NCI-H1105 (cell line): ENCODE results near the gene KHDC4.

Source experiments
- DNase-seq: peaks from one replicate; lab custom pipeline; 2025; lab: John Stamatoyannopoulos, UW

The KHDC4 gene

GRCh38 chr1:155969377-155969791, 35.2 kb upstream of the KHDC4 start:
- no peak for DNase-seq

- peak; percentile 68 for DNase-seq
Observed at GRCh38 chr1:155968670-155969069, 34.5 kb upstream of the KHDC4 start.

GRCh38 chr1:155968051-155968400, 33.8 kb upstream of the KHDC4 start:
- DNase-seq: no peak

DNA sequence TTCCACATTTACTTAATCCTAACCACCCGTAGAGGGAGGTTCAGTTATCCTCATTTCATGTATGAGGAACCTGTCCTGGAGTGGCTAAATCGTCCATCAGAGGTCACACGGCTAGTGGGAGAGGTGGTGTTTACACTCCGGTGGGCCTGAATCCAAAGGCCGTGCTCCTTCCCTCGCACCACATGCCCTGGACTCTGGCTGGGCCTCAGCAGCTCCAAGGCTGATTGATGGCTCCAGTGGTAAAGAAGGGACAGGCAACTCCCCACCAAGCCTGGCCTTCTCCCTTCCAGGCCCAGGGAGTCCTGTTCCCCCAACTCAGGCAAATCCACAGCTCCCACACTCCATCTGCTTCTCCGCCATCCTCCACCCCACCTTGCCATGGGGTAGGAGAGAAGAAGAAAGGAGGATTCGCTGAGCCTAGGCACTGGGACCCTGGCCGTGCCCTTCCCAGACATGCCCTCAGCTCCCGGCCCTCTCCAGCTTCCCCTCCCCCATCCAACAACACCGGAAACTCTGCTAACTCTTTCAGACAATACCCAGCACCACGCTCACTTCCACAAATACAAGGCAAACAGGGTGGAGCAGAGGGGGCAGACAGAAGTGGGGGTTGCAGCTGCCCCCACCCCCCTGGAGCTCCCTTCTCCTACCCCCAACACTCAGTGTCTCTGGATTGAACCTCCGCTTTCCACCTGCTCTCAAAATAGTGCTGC, 33.3 kb upstream of the KHDC4 start:
- DNase-seq: no peak

GRCh38 chr1:155966750-155967149, 32.5 kb upstream of the KHDC4 start:
- no peak for DNase-seq

GRCh38 chr1:155966135-155966534, 31.9 kb upstream of the KHDC4 start:
- DNase-seq: no peak

- no peak for DNase-seq
Observed at GRCh38 chr1:155964193-155964592, 30.0 kb upstream of the KHDC4 start.

DNA sequence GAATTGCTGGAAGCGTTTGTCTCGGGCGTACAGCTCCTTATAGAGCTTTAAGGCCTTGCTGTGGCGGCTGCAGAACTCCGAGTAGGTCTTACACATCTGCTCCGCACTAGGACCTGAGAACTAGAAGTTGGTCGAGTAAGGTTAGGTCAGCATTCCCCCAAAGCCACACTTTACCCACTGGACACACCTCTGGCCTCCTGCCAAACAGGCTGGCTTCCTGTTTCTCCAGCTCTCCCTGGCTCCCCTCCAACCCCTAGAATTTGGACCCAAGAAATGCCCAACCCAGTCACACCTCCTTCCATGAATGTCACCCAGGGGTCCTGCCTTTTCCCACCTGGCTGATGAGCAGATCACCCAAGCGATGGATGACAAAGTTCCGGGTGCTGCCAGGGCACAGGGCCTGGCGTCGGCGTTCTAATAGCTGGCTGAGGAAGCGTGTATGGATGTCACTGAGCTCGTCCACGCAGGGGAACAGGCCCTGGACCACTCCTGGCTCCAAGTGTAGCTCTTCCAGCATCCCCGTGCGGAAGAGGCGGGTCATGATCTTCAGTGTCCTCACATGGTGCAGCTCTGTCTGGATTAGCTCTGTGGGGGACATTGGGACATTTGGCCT, 28.5 kb upstream of the KHDC4 start:
- DNase-seq: no peak

DNA sequence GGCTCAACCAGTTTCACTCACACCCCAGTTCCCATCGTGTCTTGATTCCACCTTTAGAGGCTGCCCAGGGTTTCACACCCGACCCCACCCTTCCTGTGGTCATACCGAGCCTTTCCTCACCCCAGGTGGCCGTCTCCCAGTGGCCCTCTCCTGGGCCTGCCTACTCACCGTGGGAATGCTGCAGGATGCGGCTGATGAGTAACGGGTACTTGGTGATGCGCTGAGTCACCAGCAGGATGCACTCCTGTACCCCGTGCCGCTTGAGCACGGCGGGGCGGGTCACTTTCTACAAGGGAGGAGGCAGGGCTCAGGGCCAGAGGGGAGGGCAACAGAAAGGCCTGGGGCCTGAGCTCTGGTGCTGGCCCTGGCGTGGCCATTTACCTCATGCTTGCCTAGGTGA, 27.7 kb upstream of the KHDC4 start:
- DNase-seq: no peak

GRCh38 chr1:155960081-155960745, 26.0 kb upstream of the KHDC4 start:
- DNase-seq: no peak

DNA sequence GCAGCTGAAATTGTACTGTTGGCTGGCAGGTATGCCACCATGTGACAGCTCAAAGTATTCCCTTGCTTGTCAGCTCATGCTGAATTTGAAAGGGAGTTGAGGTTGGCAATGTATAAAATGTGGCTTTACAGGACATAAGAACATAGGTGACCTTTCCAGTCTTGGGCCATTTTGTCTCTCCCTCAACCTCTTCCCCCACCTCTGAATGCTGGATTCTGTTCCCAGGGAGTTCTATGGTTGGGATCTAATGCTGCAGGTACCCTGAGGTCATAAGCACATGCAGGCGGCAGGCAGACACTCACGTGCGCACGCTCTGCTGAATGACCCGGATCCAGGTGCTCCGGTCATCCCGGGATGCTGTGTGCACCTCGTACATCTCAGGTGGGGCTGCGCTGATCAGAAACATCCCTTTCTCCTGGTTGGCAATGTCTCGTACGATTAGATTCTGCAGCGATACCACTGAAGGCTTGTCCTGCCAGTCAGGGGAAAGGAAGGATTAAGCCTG, 23.2 kb upstream of the KHDC4 start:
- DNase-seq: no peak

- DNase-seq: no peak
Observed at GRCh38 chr1:155954645-155955044, 20.4 kb upstream of the KHDC4 start.

DNA sequence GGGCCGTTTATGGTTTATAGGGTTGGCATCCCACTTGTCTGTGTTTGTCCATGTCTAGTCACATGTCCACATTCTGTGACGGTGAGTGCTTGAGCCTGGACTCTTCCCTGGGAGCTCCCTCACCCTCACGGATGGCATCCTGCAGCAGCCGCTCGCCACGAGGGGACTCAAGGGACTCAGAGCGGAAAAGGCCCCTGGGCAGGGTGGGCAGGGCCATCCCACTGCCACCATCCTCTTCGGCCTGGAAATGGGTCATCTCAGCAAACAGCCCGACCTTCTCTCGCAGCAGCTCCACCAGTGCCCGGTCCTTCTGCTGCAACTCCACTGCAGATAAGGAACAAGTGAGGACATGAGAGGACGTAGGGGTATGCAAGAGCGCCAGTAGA, 18.3 kb upstream of the KHDC4 start:
- no peak for DNase-seq

DNA sequence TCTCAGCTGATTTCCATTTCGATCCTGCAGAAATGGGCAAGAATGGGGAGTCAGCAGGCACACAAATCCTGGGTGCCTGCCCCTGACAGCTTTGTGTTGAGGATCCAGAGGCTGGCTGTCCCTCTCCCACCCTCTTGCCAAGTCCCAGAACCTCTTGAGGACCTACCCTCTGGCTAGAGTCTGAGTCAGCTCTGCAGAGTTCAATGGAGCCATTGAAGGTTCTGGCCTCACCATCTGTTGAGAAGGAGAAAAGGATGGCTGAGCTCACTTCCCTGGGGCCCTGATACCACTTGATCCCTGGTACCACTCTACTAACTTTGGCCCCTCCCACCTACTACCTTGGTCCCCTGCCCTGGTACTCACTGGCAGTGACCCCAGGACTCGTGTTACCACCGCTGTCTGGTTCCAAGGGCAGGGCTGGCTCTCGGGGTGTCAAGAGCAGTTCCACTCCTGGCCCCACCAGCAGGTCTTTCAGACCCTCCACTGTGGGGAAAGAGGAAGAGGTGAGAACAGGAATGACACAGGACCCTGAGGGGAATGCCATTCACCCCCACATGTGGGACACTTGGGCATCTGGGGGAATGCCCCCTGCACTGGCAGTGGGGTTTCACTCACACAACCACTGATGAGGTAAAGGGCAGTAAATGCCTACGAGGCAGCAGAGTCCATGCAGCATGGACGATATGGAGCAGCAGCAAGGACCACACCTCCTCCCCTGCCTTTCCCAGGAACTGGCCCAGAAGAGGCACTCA, 17.7 kb upstream of the KHDC4 start:
- no peak for DNase-seq

DNA sequence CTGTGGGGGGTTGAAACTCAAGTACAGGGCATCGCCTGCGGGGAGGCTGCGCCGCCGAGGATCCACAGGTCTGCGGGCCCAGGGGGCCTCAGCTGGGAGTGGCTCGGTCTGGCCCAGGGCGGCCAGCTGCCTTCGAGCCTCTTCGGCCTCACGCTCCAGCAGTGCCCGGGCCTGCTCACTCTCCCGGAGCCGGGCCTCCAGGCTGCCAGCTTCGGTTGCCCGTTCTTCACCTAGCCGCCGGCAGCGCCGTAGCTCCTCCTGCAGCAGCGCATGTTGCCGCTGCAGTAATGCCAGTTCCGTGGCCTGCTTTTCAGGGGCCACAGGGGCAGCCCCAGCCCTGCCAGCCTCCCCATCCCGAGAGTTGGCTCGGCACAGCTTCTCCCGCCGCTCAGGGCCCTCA, 16.6 kb upstream of the KHDC4 start:
- no peak for DNase-seq

DNA sequence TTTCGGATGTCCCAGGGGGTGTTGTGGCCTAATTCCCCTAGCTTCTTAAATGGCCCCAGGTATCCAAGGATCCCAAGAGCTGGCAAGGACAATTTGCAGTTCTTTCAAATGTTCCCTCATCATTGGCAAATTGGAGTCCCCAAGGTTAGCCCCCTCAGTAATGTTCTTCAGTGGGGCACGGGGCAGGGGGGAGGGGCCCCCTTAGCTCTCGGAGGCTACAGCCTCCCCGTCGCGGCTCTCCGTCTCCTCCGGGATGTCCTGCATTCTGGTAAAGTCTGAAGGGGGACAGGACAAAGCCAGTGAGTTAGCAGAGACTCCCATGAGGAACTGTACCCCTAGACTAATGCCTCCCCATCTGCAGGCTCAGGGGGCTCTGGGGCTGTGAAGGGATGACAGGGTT, 13.5 kb upstream of the KHDC4 start:
- DNase-seq: no peak

DNA sequence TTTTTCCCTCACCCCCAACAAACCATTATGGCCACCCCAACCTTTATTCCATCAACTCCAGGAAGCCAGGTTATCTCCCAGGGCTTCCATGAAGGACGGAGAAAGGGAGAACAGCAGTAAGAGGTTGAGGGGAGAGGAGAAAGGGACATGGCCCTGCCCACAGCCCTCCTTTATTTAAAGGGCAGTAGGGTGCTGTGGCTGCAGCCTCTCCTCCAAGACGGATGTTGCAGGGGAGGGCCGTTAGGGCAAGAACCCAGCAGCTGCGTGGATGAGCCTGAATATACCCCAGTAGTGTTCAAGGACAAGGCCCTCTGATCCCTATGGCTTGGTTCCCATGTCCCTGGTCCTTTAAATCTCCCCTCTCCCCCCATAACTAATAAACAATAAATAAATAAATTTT, 13.1 kb upstream of the KHDC4 start:
- no peak for DNase-seq

GRCh38 chr1:155946633-155947219, 12.5 kb upstream of the KHDC4 start:
- no peak for DNase-seq

DNA sequence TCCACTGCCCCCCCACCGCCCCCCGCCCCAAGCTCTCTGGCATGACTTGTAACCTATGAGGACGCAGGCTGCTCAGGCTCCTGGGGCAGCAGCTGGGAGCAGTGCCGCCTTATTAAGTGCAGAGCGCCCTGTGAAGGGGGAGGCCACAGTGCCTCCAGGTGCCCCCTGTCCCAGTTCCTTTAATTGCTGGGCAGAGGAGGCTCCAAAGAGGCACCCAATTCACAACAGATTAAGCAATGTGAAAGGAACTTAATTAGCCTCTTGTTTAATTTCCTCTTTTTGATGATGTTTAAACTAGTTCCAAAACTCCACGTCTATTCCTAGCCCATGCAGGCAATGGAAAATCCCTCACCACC, 10.2 kb upstream of the KHDC4 start:
- no peak for DNase-seq

DNA sequence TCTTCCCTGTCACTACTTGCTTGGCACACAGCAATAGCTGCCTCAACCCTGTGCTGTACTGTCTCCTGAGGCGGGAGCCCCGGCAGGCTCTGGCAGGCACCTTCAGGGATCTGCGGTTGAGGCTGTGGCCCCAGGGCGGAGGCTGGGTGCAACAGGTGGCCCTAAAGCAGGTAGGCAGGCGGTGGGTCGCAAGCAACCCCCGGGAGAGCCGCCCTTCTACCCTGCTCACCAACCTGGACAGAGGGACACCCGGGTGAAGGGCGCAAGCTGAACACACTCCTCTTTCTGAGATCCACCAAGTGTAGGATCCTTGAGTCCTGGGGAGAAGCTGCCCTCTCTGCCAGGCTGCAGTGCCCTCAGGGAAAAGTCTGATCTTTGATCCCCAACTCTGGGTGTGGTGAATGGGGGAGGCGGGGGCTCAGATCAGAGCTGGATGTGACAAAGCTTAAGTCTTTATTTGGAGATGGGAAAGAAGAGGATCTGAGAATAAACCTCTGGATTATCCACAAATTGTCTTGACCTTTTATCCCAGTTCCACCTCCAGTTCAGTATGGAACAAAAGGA, 8.4 kb upstream of the KHDC4 start:
- no peak for DNase-seq

DNA sequence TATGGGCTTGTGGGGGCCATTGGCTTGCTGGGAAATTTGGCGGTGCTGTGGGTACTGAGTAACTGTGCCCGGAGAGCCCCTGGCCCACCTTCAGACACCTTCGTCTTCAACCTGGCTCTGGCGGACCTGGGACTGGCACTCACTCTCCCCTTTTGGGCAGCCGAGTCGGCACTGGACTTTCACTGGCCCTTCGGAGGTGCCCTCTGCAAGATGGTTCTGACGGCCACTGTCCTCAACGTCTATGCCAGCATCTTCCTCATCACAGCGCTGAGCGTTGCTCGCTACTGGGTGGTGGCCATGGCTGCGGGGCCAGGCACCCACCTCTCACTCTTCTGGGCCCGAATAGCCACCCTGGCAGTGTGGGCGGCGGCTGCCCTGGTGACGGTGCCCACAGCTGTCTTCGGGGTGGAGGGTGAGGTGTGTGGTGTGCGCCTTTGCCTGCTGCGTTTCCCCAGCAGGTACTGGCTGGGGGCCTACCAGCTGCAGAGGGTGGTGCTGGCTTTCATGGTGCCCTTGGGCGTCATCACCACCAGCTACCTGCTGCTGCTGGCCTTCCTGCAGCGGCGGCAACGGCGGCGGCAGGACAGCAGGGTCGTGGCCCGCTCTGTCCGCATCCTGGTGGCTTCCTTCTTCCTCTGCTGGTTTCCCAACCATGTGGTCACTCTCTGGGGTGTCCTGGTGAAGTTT, 7.8 kb upstream of the KHDC4 start:
- no peak for DNase-seq
